ENCODE results near the gene CDK2. TPM values are rescaled to one million over a fixed set of nuclear protein-coding genes. Genes with fewer than 3 reads are reported as not detected.
A peak's percentile ranks its signal among the peaks of the same experiment; 100 is the strongest.

Gene CDK2
- polyA plus RNA-seq, 1 donor (not counting 4 experiments of a cell fraction or from before 2014, with no cell fraction given): 49.3 TPM

- H3K27me3 ChIP-seq (ENCODE audit: control insufficient read depth, extremely low read depth, insufficient read depth, low read length): no peaks in the 10 kb centered on the region
- peaks cover 40% of the 10 kb centered on the region for H3K79me2 ChIP-seq (ENCODE audit: control insufficient read depth, insufficient read depth, low read length)
- H3K9me1 ChIP-seq (ENCODE audit: control insufficient read depth, extremely low read depth, insufficient read depth, low read length): no peaks in the 10 kb centered on the region
- H3K4me3 ChIP-seq (ENCODE audit: control insufficient read depth in 2 of 3, extremely low read depth in 1 of 3, insufficient read depth in 2 of 3, low read depth in 1 of 3, low read length in 3 of 3): peak overlapping the region in 2 of 3 experiments; percentile 4 to 28
- no peak overlapping the region for H2AFZ ChIP-seq (ENCODE audit: control insufficient read depth, low read length)
- peak overlapping the region; percentile 94 for H3K4me2 ChIP-seq (ENCODE audit: control insufficient read depth, extremely low read depth, insufficient read depth, low read depth, low read length)
- TF ChIP-seq CTCF (optimal IDR thresholded peaks at IDR 0.05 in 1 of 3, IDR thresholded peaks at IDR 0.05 in 1 of 3, conservative IDR thresholded peaks at IDR 0.05 in 1 of 3; ENCODE audit: extremely low read depth in 1 of 3, insufficient read depth in 2 of 3, low read length in 3 of 3): no peak
- no peak for TF ChIP-seq EZH2 (IDR thresholded peaks at IDR 0.05; ENCODE audit: low read length)
- peaks cover 14 to 45% of the 10 kb centered on the region in 2 experiments for H3K36me3 ChIP-seq (ENCODE audit: control insufficient read depth in 2 of 2, extremely low read depth in 1 of 2, insufficient read depth in 2 of 2, low read length in 2 of 2)
- peak overlapping the region; percentile 97 for H3K27ac ChIP-seq (ENCODE audit: control insufficient read depth, insufficient read depth, low read length)
- dilution Hi-C loops (cut with MboI; ENCODE audit: extremely low pct_ligation_motif_present, low sequenced_read_pairs): no loop called here
- DNase-seq (ENCODE audit: low read depth, low spot score) (no peak), FAIRE-seq (no peak)
- peaks cover 72% of the 10 kb centered on the region for H3K4me1 ChIP-seq (ENCODE audit: control insufficient read depth, extremely low read depth, insufficient read depth, low read length)
- peak overlapping the region; percentile 2 for H3K9ac ChIP-seq (ENCODE audit: control insufficient read depth, extremely low read depth, insufficient read depth, low read length)
- H4K20me1 ChIP-seq (ENCODE audit: control insufficient read depth, extremely low read depth, insufficient read depth, low read length): no peaks in the 10 kb centered on the region
- H3K9me3 ChIP-seq (ENCODE audit: control insufficient read depth, low read depth, low read length): no peaks in the 10 kb centered on the region
Observed at GRCh38 chr12:55934773-55935172, 31.9 kb upstream of the CDK2 start.

GRCh38 chr12:55935738-55936151 lies 30.9 kb upstream of the CDK2 start:
- Histone ChIP-seq H3K27me3 (ENCODE audit: control insufficient read depth, extremely low read depth, insufficient read depth, low read length) (no peaks in the 10 kb centered on the region), H4K20me1 (ENCODE audit: control insufficient read depth, extremely low read depth, insufficient read depth, low read length) (no peaks in the 10 kb centered on the region), H3K4me1 (ENCODE audit: control insufficient read depth, extremely low read depth, insufficient read depth, low read length) (peaks cover 74% of the 10 kb centered on the region), H3K4me3 (ENCODE audit: control insufficient read depth in 2 of 3, extremely low read depth in 1 of 3, insufficient read depth in 2 of 3, low read depth in 1 of 3, low read length in 3 of 3) (peak overlapping the region; percentile 2 to 38 (median 34)), H3K36me3 (ENCODE audit: control insufficient read depth in 2 of 2, extremely low read depth in 1 of 2, insufficient read depth in 2 of 2, low read length in 2 of 2) (peaks cover 19 to 55% of the 10 kb centered on the region in 2 experiments), H3K27ac (ENCODE audit: control insufficient read depth, insufficient read depth, low read length) (peak overlapping the region; percentile 97), H3K9me1 (ENCODE audit: control insufficient read depth, extremely low read depth, insufficient read depth, low read length) (no peaks in the 10 kb centered on the region), H3K4me2 (ENCODE audit: control insufficient read depth, extremely low read depth, insufficient read depth, low read depth, low read length) (peak overlapping the region; percentile 94), H2AFZ (ENCODE audit: control insufficient read depth, low read length) (no peak overlapping the region), H3K9ac (ENCODE audit: control insufficient read depth, extremely low read depth, insufficient read depth, low read length) (peak overlapping the region; percentile 56), H3K9me3 (ENCODE audit: control insufficient read depth, low read depth, low read length) (no peaks in the 10 kb centered on the region), H3K79me2 (ENCODE audit: control insufficient read depth, insufficient read depth, low read length) (peaks cover 48% of the 10 kb centered on the region)
- dilution Hi-C loops (cut with MboI; ENCODE audit: extremely low pct_ligation_motif_present, low sequenced_read_pairs): no loop called here
- TF ChIP-seq CTCF (optimal IDR thresholded peaks at IDR 0.05 in 1 of 3, IDR thresholded peaks at IDR 0.05 in 1 of 3, conservative IDR thresholded peaks at IDR 0.05 in 1 of 3; ENCODE audit: extremely low read depth in 1 of 3, insufficient read depth in 2 of 3, low read length in 3 of 3) (no peak), EZH2 (IDR thresholded peaks at IDR 0.05; ENCODE audit: low read length) (no peak)
- FAIRE-seq (no peak), DNase-seq (ENCODE audit: low read depth, low spot score) (no peak)

Data from keratinocyte (primary cell).